IMR-90 (cell line): Measurements from ENCODE around the gene NAE1. TPM values are rescaled to one million over a fixed set of nuclear protein-coding genes. Genes with fewer than 3 reads are reported as not detected.

Experiments
- ATAC-seq: fragments of 200-7000 bp; cut with Tn5 transposase; 2 replicates; pipeline ENCODE4 v1.9.1; 2020; ENCODE audit warnings: low read depth, mild to moderate bottlenecking, moderate library complexity
- BruUV-seq: library from RNA; stranded (reverse); fragments of 400-500 nt; replicated peaks from 2 replicates; lab custom pipeline; 2021; lab: Mats Ljungman, UMichigan
- CTCF ChIA-PET: fragments of 300-600 bp; formaldehyde crosslinking; extraction: SDS; loops from one replicate; lab custom pipeline; 2021; ENCODE audit warnings: antibody characterized with exemption; lab: Yijun Ruan, JAX
- POLR2A ChIA-PET: fragments of 300-600 bp; sonication (Branson Sonifier 250); formaldehyde crosslinking; loops from one replicate; lab custom pipeline; 2022; ENCODE audit warnings: antibody characterized with exemption; ENCODE audit not compliant: unreplicated experiment; lab: Charles Lee
- DNase-seq: peaks from one replicate; pipeline ENCODE4 v3.0.0; 2013
- H2AFZ ChIP-seq: replicated peaks from 2 replicates; pipeline ENCODE3; 2013; ENCODE audit warnings: low read length, mild to moderate bottlenecking; ENCODE audit not compliant: poor library complexity
- H2AK5ac ChIP-seq: 2 replicates; pipeline ENCODE4 v1.6.1; 2013; ENCODE audit warnings: low read depth, low read length, inconsistent platforms
- H2AK9ac ChIP-seq: replicated peaks from 2 replicates; pipeline ENCODE3; 2013; ENCODE audit warnings: mild to moderate bottlenecking, low read depth, low read length, moderate library complexity; ENCODE audit not compliant: poor library complexity
- H2BK120ac ChIP-seq: 2 replicates; pipeline ENCODE4 v1.6.1; 2013; ENCODE audit warnings: low read depth, low read length, inconsistent platforms
- H2BK15ac ChIP-seq: 3 replicates; pipeline ENCODE4 v1.6.1; 2013; ENCODE audit warnings: low read depth, low read length, inconsistent platforms
- H2BK20ac ChIP-seq: 2 replicates; pipeline ENCODE4 v1.6.1; 2013; ENCODE audit warnings: low read depth, mild to moderate bottlenecking, inconsistent platforms, low read length, moderate library complexity
- H2BK5ac ChIP-seq: 2 replicates; pipeline ENCODE4 v1.6.1; 2013; ENCODE audit warnings: mild to moderate bottlenecking, low read depth, low read length, inconsistent platforms; ENCODE audit not compliant: poor library complexity, severe bottlenecking
- H3K14ac ChIP-seq: replicated peaks from 2 replicates; pipeline ENCODE4 v1.6.1; 2013; ENCODE audit warnings: low read depth, low read length, inconsistent platforms
- H3K18ac ChIP-seq: 2 replicates; pipeline ENCODE4 v1.6.1; 2013; ENCODE audit warnings: low read depth, low read length, control low read depth
- H3K23ac ChIP-seq: 2 replicates; pipeline ENCODE4 v1.6.1; 2013; ENCODE audit warnings: low read depth, low read length, inconsistent platforms
- H3K27ac ChIP-seq: 2 replicates; pipeline ENCODE4 v1.5.1; 2013; ENCODE audit warnings: mild to moderate bottlenecking, control low read depth, low read length; ENCODE audit not compliant: insufficient read depth
- H3K27me3 ChIP-seq: 2 replicates; pipeline ENCODE4 v1.6.1; 2013; ENCODE audit warnings: low read length; ENCODE audit not compliant: control insufficient read depth, insufficient read depth
- H3K36me3 ChIP-seq: 2 replicates; pipeline ENCODE4 v1.6.1; 2013; ENCODE audit warnings: low read length, mixed read lengths; ENCODE audit not compliant: control insufficient read depth, insufficient read depth
- H3K4ac ChIP-seq: 2 replicates; pipeline ENCODE4 v1.6.1; 2013; ENCODE audit warnings: low read depth, low read length, inconsistent platforms
- H3K4me1 ChIP-seq: 2 replicates; pipeline ENCODE4 v1.6.1; 2013; ENCODE audit warnings: low read length, mixed read lengths; ENCODE audit not compliant: control insufficient read depth, insufficient read depth
- H3K4me2 ChIP-seq: 2 replicates; pipeline ENCODE4 v1.6.1; 2013; ENCODE audit warnings: low read depth, mild to moderate bottlenecking, control low read depth, low read length, moderate library complexity
- H3K4me3 ChIP-seq: 2 replicates; pipeline ENCODE4 v1.5.1; 2013; ENCODE audit warnings: low read depth, mild to moderate bottlenecking, control low read depth, low read length, moderate library complexity; ENCODE audit not compliant: insufficient read depth
- H3K56ac ChIP-seq: 2 replicates; pipeline ENCODE4 v1.6.1; 2013; ENCODE audit warnings: low read length, inconsistent platforms; ENCODE audit not compliant: insufficient read depth; ENCODE audit errors: extremely low read depth
- H3K79me1 ChIP-seq, 2 experiments: 2 replicates each; pipeline ENCODE4 v1.6.1; 2013; ENCODE audit warnings: low read length in 2 of 2, inconsistent platforms in 1 of 2, low read depth in 1 of 2
- H3K9ac ChIP-seq: 2 replicates; pipeline ENCODE4 v1.6.1; 2013; ENCODE audit warnings: low read depth, low read length, control low read depth
- H3K9me1 ChIP-seq: 2 replicates; pipeline ENCODE4 v1.6.1; 2013; ENCODE audit warnings: low read length, inconsistent platforms; ENCODE audit not compliant: insufficient read depth
- H3K9me3 ChIP-seq: 2 replicates; pipeline ENCODE4 v1.6.1; 2013; ENCODE audit warnings: low read length; ENCODE audit not compliant: control insufficient read depth, insufficient read depth
- H4K20me1 ChIP-seq: 2 replicates; pipeline ENCODE4 v1.6.1; 2013; ENCODE audit warnings: low read length, inconsistent platforms; ENCODE audit not compliant: insufficient read depth
- H4K5ac ChIP-seq: 2 replicates; pipeline ENCODE4 v1.6.1; 2013; ENCODE audit warnings: mild to moderate bottlenecking, low read depth, low read length, control low read depth
- H4K8ac ChIP-seq, 2 experiments: 2 replicates each; pipeline ENCODE4 v1.6.1; 2013; ENCODE audit warnings: low read depth in 2 of 2, low read length in 2 of 2, control low read depth in 1 of 2, inconsistent platforms in 1 of 2
- H4K91ac ChIP-seq: 2 replicates; pipeline ENCODE4 v1.6.1; 2013; ENCODE audit warnings: low read depth, low read length, inconsistent platforms; ENCODE audit not compliant: insufficient read depth
- BHLHE40 ChIP-seq: fragments of 150-350 bp; IDR thresholded peaks from 2 replicates; pipeline ENCODE4 v1.6.1; 2016; ENCODE audit warnings: mild to moderate bottlenecking, low read depth, low read length
- CEBPB ChIP-seq: IDR thresholded peaks from 2 replicates; pipeline ENCODE4 v1.6.1; 2012; ENCODE audit warnings: low read depth, low read length, improper control_type of control experiment
- CHD1 ChIP-seq: IDR thresholded peaks from 2 replicates; pipeline ENCODE4 v1.6.1; 2012; ENCODE audit warnings: low read depth, low read length, improper control_type of control experiment
- ELK1 ChIP-seq: fragments of 150-350 bp; IDR thresholded peaks from 2 replicates; pipeline ENCODE4 v1.6.1; 2016; ENCODE audit warnings: low read depth, mild to moderate bottlenecking, low read length, moderate library complexity, borderline replicate concordance
- FOS ChIP-seq: fragments of 150-350 bp; IDR thresholded peaks from 2 replicates; pipeline ENCODE4 v1.6.1; 2016; ENCODE audit warnings: low read depth, low read length
- MAFK ChIP-seq: IDR thresholded peaks from 2 replicates; pipeline ENCODE4 v1.6.1; 2012; ENCODE audit warnings: low read depth, low read length, improper control_type of control experiment
- MAZ ChIP-seq: IDR thresholded peaks from 2 replicates; pipeline ENCODE4 v1.6.1; 2012; ENCODE audit warnings: low read depth, mild to moderate bottlenecking, low read length, improper control_type of control experiment, moderate library complexity, borderline replicate concordance
- MXI1 ChIP-seq: IDR thresholded peaks from 2 replicates; pipeline ENCODE4 v1.6.1; 2012; ENCODE audit warnings: low read depth, mild to moderate bottlenecking, low read length, moderate library complexity, borderline replicate concordance
- NFE2L2 ChIP-seq: fragments of 150-350 bp; IDR thresholded peaks from 2 replicates; pipeline ENCODE4 v1.6.1; 2016; ENCODE audit warnings: low read depth, mild to moderate bottlenecking, low read length
- POLR2A ChIP-seq: IDR thresholded peaks from 2 replicates; pipeline ENCODE4 v1.6.1; 2012; ENCODE audit warnings: mild to moderate bottlenecking, low read depth, low read length
- RAD21 ChIP-seq: IDR thresholded peaks from 2 replicates; pipeline ENCODE4 v1.6.1; 2012; ENCODE audit warnings: low read length, improper control_type of control experiment
- RCOR1 ChIP-seq: IDR thresholded peaks from 2 replicates; pipeline ENCODE4 v1.6.1; 2012; ENCODE audit warnings: mild to moderate bottlenecking, low read length, improper control_type of control experiment; ENCODE audit not compliant: insufficient replicate concordance
- RFX5 ChIP-seq: IDR thresholded peaks from 2 replicates; pipeline ENCODE4 v1.8.0; 2012; ENCODE audit warnings: low read depth, mild to moderate bottlenecking, low read length, moderate library complexity
- SMC3 ChIP-seq: fragments of 150-350 bp; IDR thresholded peaks from 2 replicates; pipeline ENCODE4 v1.6.1; 2016; ENCODE audit warnings: low read depth, mild to moderate bottlenecking, antibody characterized with exemption, low read length, moderate library complexity
- USF2 ChIP-seq: fragments of 150-350 bp; IDR thresholded peaks from 2 replicates; pipeline ENCODE4 v1.6.1; 2017; ENCODE audit warnings: mild to moderate bottlenecking, antibody characterized with exemption, low read length, low read depth
- WGBS, 2 experiments: methylation state at CpG; one replicate each; pipeline versions ENCODE4 v1.1.5 to v1.1.7; 2013; ENCODE audit warnings: missing lambda C conversion rate in 2 of 2; ENCODE audit not compliant: insufficient read length in 1 of 2; ENCODE audit errors: extremely low coverage in 2 of 2; 5-methylcytosine and 5-hydroxymethylcytosine counted together
- dilution Hi-C: fragments of 300-500 bp; cut with HindIII; formaldehyde crosslinking; loops from one replicate; pipeline ENCODE4 v1.14.3; 2018; ENCODE audit warnings: low sequenced_read_pairs; ENCODE audit not compliant: unreplicated experiment
- in situ Hi-C: fragments of 300-500 bp; cut with MboI; formaldehyde crosslinking; loops from 3 replicates; pipeline ENCODE4 v1.14.3; 2019; ENCODE audit warnings: low sequenced_read_pairs, inconsistent platforms, mixed read lengths
- intact Hi-C: fragments of 100-400 bp; cut with micrococcal nuclease; formaldehyde crosslinking; loops from 2 replicates; pipeline ENCODE4 v1.10.0; 2022
- polyA plus RNA-seq, 3 experiments: library from polyadenylated mRNA; depleted of rRNA; stranded (reverse); fragments of >200 nt; gene quantifications; 2 replicates each; pipeline ENCODE4 v1.2.3, GENCODE V29; 2012; ENCODE audit warnings: low replicate concordance in 1 of 3
- total RNA-seq: library from RNA; depleted of rRNA; stranded (reverse); fragments of >200 nt; gene quantifications from 2 replicates; pipeline ENCODE4 v1.2.3, GENCODE V29; 2012

The NAE1 gene
- total and polyA plus RNA-seq, 2 of the 4 experiments (the other 2 are of a cell fraction): 33.0 to 36.7 TPM

GRCh38 chr16:66850115-66850815, 19.5 kb upstream of the NAE1 start:
- no peak overlapping the region for H3K14ac ChIP-seq
- H3K36me3 ChIP-seq: no peaks in the 10 kb centered on the region
- 60% methylated on average over 1 of the region's 14 CpGs; no CpG with 5 or more reads in 1 of the 2 experiments for WGBS, 2 experiments
- H3K9me3 ChIP-seq: no peaks in the 10 kb centered on the region
- H2AK9ac ChIP-seq: no peak overlapping the region
- no peak overlapping the region for H3K18ac ChIP-seq
- no peaks in the 10 kb centered on the region for H3K9me1 ChIP-seq
- no peaks in the 10 kb centered on the region for H3K4me1 ChIP-seq
- H2BK120ac ChIP-seq: no peak overlapping the region
- in situ Hi-C loops: no loop called here
- no peaks in the 10 kb centered on the region for H4K20me1 ChIP-seq
- no peaks in the 10 kb centered on the region for H3K79me1 ChIP-seq
- intact Hi-C loops: no loop called here
- dilution Hi-C loops: no loop called here
- H3K56ac ChIP-seq: no peak overlapping the region
- H3K27ac ChIP-seq: no peak overlapping the region
- ChIA-PET CTCF (interaction anchor here (0.8 to 1.4 kb wide), 4 partner anchors 18 to 20 kb away, joined by 3 to 5 read pairs (median 4); partner anchors contain the start of gene NAE1), POLR2A (no interaction called here)
- DNase-seq: no peak
- no peak overlapping the region for H4K8ac ChIP-seq
- H4K5ac ChIP-seq: no peak overlapping the region
- H3K27me3 ChIP-seq: peaks cover 62% of the 10 kb centered on the region
- H3K23ac ChIP-seq: no peak overlapping the region
- no peak overlapping the region for H2BK20ac ChIP-seq
- no peak overlapping the region for H2BK5ac ChIP-seq
- no peak overlapping the region for H4K91ac ChIP-seq
- no peak overlapping the region for H3K4me3 ChIP-seq
- H2AK5ac ChIP-seq: no peak overlapping the region
- no peak overlapping the region for H3K4ac ChIP-seq
- no TSS peak for BruUV-seq
- H3K4me2 ChIP-seq: no peak overlapping the region
- no peak for ATAC-seq
- no peak overlapping the region for H2AFZ ChIP-seq
- no peak for TF ChIP-seq POLR2A
- no peak for TF ChIP-seq ELK1
- TF ChIP-seq MXI1: no peak
- TF ChIP-seq RFX5: no peak
- TF ChIP-seq MAFK: no peak
- no peak for TF ChIP-seq MAZ
- TF ChIP-seq NFE2L2: no peak
- TF ChIP-seq USF2: no peak
- TF ChIP-seq RAD21: no peak
- TF ChIP-seq SMC3: no peak
- TF ChIP-seq FOS: no peak
- TF ChIP-seq CHD1: no peak
- no peak for TF ChIP-seq CEBPB
- TF ChIP-seq BHLHE40: no peak
- no peak for TF ChIP-seq RCOR1
- H2BK15ac ChIP-seq: no peak overlapping the region
- H3K9ac ChIP-seq: no peak overlapping the region
